Colonic mucosa (tissue), 4 donors: ENCODE data around the gene IL23A. TPM values are rescaled to one million over a fixed set of nuclear protein-coding genes. Genes with fewer than 3 reads are reported as not detected.

Source experiments
- DNase-seq: peaks from one replicate; pipeline ENCODE4 v3.0.0-alpha.2; 2020
- H3K27ac ChIP-seq: fragments of 200-600 bp; one replicate; pipeline ENCODE4 v1.8.0; 2021
- H3K27me3 ChIP-seq: fragments of 200-600 bp; one replicate; pipeline ENCODE4 v1.8.0; 2021
- H3K36me3 ChIP-seq: fragments of 200-600 bp; one replicate; pipeline ENCODE4 v1.8.0; 2021
- H3K4me1 ChIP-seq: fragments of 200-600 bp; one replicate; pipeline ENCODE4 v1.8.0; 2021; ENCODE audit warnings: mild to moderate bottlenecking
- H3K4me3 ChIP-seq: fragments of 200-600 bp; one replicate; pipeline ENCODE4 v1.8.0; 2021
- H3K9ac ChIP-seq, 2 donors: one replicate each; pipeline ENCODE4 v1.7.0; 2013; ENCODE audit warnings: control low read depth in 2 of 2, low read depth in 2 of 2, low read length in 2 of 2
- H3K9me3 ChIP-seq: fragments of 200-600 bp; one replicate; pipeline ENCODE4 v1.8.0; 2021
- intact Hi-C: fragments of 100-400 bp; cut with DNase I; formaldehyde crosslinking; loops from one replicate; pipeline ENCODE4 v1.14.1; 2022
- total RNA-seq, 2 donors: library from RNA; stranded (reverse); fragmentation: NEBNext Ultra II Directional in 1 of 2; extraction: Animal tissue kit (Norgen Biotek cat#: 25700) in 1 of 2; gene quantifications; one replicate each; pipeline ENCODE4 v1.2.1, GENCODE V29; 2021
- TF ChIP-seq, protein P1 (sequence below): fragments of 200-600 bp; IDR thresholded peaks from one replicate; pipeline ENCODE4 v1.8.0; 2022; ENCODE audit warnings: antibody characterized with exemption, mild to moderate bottlenecking
- donor health status: healthy.
- donor health status: DM: no; HTN: no; CAD: no.
- donor health status: DM: no; HTN: no; CAD: no.

Gene IL23A
- total RNA-seq, 2 donors from 2014 or later: 0.27 TPM; not detected in 1

DNA sequence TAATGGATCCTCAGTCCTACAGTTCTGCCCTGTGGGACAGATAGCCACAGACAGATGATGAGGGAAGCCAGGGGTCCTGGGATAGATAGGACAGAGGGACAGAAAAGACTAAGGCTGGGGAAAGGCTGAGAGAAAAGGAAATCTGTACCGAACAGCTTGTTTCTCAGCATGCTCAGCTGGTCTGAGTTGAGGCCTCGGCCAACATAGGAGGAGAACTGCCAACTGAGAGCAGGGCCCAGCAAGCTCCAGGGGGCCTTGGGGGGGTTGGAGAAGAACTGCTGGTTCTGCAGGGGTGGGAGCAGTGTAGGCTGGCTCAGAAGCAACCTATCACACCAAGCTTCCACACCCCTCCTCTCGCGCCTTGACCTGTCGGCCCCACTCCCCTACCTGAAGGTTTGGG lies 10.1 kb downstream of the IL23A start:
- Histone ChIP-seq H3K27ac (no peak overlapping the region), H3K27me3 (no peaks in the 10 kb centered on the region), H3K4me1 (no peaks in the 10 kb centered on the region), H3K9me3 (no peaks in the 10 kb centered on the region), H3K4me3 (no peak overlapping the region), H3K9ac (no peak overlapping the region), H3K36me3 (peaks cover 21% of the 10 kb centered on the region)
- TF ChIP-seq, protein P1, sequence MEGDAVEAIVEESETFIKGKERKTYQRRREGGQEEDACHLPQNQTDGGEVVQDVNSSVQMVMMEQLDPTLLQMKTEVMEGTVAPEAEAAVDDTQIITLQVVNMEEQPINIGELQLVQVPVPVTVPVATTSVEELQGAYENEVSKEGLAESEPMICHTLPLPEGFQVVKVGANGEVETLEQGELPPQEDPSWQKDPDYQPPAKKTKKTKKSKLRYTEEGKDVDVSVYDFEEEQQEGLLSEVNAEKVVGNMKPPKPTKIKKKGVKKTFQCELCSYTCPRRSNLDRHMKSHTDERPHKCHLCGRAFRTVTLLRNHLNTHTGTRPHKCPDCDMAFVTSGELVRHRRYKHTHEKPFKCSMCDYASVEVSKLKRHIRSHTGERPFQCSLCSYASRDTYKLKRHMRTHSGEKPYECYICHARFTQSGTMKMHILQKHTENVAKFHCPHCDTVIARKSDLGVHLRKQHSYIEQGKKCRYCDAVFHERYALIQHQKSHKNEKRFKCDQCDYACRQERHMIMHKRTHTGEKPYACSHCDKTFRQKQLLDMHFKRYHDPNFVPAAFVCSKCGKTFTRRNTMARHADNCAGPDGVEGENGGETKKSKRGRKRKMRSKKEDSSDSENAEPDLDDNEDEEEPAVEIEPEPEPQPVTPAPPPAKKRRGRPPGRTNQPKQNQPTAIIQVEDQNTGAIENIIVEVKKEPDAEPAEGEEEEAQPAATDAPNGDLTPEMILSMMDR: no peak
- intact Hi-C loops: no loop called here
- no peak for DNase-seq

DNA sequence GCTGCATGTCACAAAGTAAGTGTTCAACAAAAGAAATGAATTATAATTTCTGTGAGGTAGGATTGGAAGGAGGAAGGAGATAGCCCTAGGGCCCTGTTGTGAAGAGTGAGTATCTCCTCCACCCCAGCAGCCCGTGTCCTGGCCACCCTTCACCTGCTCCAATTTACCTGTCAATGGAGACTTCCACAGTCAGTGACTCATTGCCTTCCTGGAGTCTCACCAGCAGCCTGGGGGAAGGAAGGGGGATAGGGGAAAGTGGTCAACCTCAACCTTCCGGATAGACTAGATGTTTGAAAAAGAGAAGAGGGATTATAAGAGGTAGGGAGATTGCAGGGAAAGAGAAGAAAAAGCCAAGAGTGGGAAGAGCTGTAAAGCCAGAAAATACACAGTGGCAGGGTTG lies 12.0 kb downstream of the IL23A start:
- intact Hi-C loops: no loop called here
- H3K36me3 ChIP-seq: peaks cover 34% of the 10 kb centered on the region
- no peak for DNase-seq
- TF ChIP-seq, protein P1: no peak
- no peaks in the 10 kb centered on the region for H3K27me3 ChIP-seq
- H3K4me3 ChIP-seq: no peak overlapping the region
- no peaks in the 10 kb centered on the region for H3K4me1 ChIP-seq
- H3K9ac ChIP-seq: no peak overlapping the region
- no peak overlapping the region for H3K27ac ChIP-seq
- H3K9me3 ChIP-seq: no peaks in the 10 kb centered on the region

DNA sequence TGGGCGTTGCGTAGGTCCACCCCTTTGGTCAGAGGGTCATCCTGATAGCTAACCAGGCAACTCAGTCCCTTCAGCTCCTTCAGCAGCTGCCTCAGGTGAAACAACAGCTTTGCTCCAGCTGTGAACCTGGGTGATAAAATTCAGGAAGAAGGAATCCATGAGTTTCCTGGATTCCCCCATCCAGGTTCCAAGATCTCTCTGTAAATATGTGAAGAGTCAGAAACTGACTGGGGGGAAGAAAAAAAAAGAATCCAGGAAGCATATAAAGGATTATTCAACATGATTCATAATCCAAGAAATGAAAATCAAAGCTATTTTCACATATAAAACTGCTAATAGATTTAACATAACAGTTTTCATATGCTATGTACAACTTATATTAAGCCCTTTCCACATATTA lies 12.6 kb downstream of the IL23A start:
- Histone ChIP-seq H3K9ac (no peak overlapping the region), H3K9me3 (no peaks in the 10 kb centered on the region), H3K4me1 (no peaks in the 10 kb centered on the region), H3K4me3 (no peak overlapping the region), H3K27ac (no peak overlapping the region), H3K27me3 (no peaks in the 10 kb centered on the region), H3K36me3 (peaks cover 40% of the 10 kb centered on the region)
- intact Hi-C loops: no loop called here
- TF ChIP-seq, protein P1: no peak
- no peak for DNase-seq

DNA sequence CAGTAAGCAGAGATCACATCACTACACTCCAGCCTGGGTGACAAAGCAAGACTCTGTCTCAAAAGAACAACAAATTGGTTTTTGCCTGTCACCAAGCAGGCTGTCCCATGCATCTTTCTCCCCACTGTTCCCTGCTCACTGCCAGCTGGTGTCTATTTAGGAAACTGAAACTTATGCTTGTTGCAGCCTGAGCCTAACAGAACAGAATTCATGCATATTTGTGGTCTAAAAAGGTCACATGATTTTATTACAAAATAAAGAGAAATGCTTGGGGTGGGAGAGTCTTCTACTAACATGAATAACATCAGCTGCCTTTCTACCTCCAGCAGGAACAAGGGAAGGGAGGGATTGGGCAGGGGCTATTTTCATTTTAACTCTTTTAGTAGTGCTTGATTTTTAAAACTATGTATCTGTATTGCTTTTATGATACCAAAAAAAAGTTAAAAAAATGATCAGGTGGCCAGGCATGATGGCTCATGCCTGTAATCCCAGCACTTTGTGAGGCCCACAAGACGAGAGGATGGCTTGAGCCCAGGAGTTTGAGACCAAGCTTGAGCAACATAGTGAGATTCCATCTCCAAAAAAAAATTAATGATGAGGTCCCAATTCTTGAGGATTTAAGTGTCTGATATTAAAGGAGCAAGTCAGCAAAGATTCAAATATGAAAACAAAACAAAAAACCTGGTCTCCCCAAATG lies 20.3 kb downstream of the IL23A start:
- Histone ChIP-seq H3K4me3 (peak overlapping the region; percentile 54), H3K9ac (peak overlapping the region; percentile 30 to 82), H3K27me3 (no peaks in the 10 kb centered on the region), H3K27ac (peak overlapping the region; percentile 61), H3K36me3 (peaks cover 19% of the 10 kb centered on the region), H3K9me3 (no peaks in the 10 kb centered on the region), H3K4me1 (peaks cover 5% of the 10 kb centered on the region)
- no peak for DNase-seq
- TF ChIP-seq, protein P1: no peak
- intact Hi-C loops: no loop called here

DNA sequence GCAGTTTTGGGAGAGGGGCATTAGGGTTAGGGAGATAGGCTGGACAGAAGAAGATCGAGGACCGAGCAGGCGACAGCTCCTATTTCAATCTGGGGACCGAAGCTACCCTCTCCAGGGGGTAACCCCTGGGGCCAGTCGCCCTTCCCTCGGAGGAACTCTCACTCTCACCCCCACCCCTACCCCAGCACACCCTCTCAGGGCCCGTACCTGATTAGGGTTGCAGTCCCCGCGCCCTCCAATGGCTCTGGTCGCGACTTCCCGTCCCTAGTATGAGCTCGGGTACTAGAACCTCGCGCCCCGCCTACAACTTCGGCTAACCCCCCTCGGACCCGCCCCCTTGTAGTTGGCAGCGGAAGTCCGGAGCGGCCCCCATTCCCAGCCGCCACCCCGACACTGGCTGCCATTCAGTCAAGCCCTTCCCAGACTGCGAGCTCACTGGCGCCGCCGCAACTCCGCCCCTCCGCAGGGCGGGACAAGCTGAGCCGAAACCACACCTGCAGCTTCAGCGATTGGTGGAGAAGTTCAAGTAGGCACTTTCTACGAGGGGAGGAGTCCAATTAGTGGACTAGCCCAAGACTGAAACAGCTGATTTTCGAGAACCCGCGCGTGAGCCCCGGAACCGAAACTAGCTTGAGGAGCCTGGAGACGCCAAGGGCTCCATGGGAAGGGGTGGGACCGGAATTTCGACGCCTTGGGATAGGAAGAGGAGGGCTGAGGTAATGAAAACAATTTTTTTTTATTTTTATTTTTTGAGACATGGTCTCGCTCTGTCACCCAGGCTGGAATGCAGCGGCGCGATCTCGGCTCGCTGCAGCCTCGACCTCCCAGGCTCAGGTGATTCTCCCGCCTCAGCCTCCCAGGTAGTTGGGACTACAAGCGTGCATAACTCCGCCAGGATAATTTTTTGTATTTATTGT lies 21.4 kb downstream of the IL23A start, which contains the start of gene STAT2:
Gene STAT2 (minus strand): TSS at position 257 of the 917 bp plus-strand sequence. CDS start 3,536 bp downstream, outside the sequence.
- peaks cover 5% of the 10 kb centered on the region for H3K4me1 ChIP-seq
- peak; percentile 99 for DNase-seq
- intact Hi-C loops: loop anchor here (5.0 kb wide), 1 partner anchor 87 kb away; the partner anchor contains the start of gene TIMELESS
- H3K27me3 ChIP-seq: no peaks in the 10 kb centered on the region
- peaks cover 12% of the 10 kb centered on the region for H3K36me3 ChIP-seq
- H3K9me3 ChIP-seq: no peaks in the 10 kb centered on the region
- peak within 1 kb of the TSS; percentile 91 for H3K27ac ChIP-seq
- peak within 1 kb of the TSS; percentile 56 for H3K4me3 ChIP-seq
- TF ChIP-seq, protein P1: no peak
- peak within 1 kb of the TSS; percentile 82 to 95 for H3K9ac ChIP-seq
